ENCODE data around the gene F7. TPM values are rescaled to one million over a fixed set of nuclear protein-coding genes. Genes with fewer than 3 reads are reported as not detected.
A peak's percentile ranks its signal among the peaks of the same experiment; 100 is the strongest.

Gene F7
- total RNA-seq, 4 donors from 2014 or later = 0.12 to 0.54 TPM; not detected in 2

DNA sequence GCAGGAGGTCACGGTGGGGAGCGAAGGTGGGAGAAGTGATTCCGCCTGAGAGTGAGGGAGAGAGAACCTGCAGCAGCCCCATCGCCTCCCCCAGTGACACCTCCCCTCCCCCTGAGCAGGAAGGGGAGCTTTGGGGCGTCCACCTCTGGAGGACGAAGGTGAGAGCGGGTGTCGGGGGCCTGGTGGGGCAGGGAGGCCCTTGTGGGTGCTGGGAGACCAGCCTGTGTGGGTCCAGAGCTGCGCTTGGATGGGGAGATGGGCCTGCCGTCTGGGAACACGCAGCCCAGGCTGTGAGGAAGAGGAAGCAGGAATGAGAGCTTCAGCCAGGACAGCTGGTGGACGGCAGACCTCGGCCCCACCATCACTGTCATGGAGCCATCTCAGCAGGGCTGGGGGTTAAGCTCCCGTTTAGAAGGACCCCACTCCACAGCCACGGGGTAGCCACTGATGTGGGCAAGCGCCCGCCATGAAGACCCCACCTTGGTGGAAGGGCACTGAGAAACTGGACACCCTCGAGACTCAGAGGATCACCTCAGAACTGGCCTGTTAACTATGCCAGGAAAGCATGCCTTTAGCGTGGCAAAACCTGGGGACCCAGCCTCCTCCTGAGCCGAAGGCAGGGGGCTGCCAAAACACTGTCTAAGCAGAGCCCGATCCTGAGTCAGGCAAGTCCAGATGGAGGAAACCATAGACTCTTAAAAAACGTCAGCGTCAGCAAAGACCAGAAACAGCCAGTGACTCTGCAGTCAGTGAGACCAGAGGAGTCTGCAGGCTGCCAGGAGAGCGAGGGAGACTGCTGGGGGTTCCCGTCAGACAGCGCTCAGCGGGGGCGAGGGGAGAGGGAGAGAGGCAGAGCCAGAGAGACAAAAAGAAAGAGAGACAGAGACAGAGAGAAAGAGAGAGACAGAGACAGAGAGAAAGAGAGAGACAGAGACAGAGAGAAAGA is 46.4 kb downstream of the F7 start:
- Histone ChIP-seq H3K4me3 (peak overlapping the region in 1 of 2 donors; percentile 44), H3K9me3 (no peaks in the 10 kb centered on the region), H3K27ac (no peak overlapping the region), H3K4me1 (peaks cover 0 to 25% (median 7%) of the 10 kb centered on the region in 3 donors), H3K36me3 (no peaks in the 10 kb centered on the region), H3K27me3 (no peaks in the 10 kb centered on the region)
- WGBS, 2 donors (ENCODE audit: low coverage in 1 of 2) = 64 to 71% methylated on average over 17 to 21 of the region's 28 CpGs
- TF ChIP-seq POLR2AphosphoS5 (IDR thresholded peaks at IDR 0.05) (no peak), CTCF (IDR thresholded peaks at IDR 0.05) (no peak), POLR2A (IDR thresholded peaks at IDR 0.05) (no peak), EP300 (IDR thresholded peaks at IDR 0.05) (no peak)
- peak; percentile 10 for ATAC-seq

DNA sequence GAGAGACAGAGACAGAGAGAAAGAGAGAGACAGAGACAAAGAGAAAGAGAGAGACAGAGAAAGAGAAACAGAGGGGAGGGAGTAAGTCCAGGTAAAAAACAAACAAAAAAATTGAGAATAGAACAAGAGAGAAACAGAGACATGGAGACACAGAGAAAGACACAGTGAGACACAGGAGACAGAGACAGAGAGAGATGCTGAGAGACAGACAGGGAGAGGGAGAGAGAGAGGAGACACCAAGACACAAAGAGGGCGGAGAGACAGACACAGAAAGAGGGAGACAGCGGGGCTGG is 47.0 kb downstream of the F7 start:
- no peaks in the 10 kb centered on the region for H3K36me3 ChIP-seq
- peaks cover 0 to 25% (median 7%) of the 10 kb centered on the region in 3 donors for H3K4me1 ChIP-seq
- 13 to 27% methylated on average over 2 of the region's 2 CpGs for WGBS, 2 donors (ENCODE audit: low coverage in 1 of 2)
- H3K27ac ChIP-seq = peak overlapping the region in 1 of 4 donors; percentile 83
- ATAC-seq = no peak
- no peaks in the 10 kb centered on the region for H3K27me3 ChIP-seq
- no peaks in the 10 kb centered on the region for H3K9me3 ChIP-seq
- TF ChIP-seq POLR2A (IDR thresholded peaks at IDR 0.05) (no peak), POLR2AphosphoS5 (IDR thresholded peaks at IDR 0.05) (no peak), EP300 (IDR thresholded peaks at IDR 0.05) (no peak), CTCF (IDR thresholded peaks at IDR 0.05) (no peak)
- peak overlapping the region in 1 of 2 donors; percentile 44 for H3K4me3 ChIP-seq

DNA sequence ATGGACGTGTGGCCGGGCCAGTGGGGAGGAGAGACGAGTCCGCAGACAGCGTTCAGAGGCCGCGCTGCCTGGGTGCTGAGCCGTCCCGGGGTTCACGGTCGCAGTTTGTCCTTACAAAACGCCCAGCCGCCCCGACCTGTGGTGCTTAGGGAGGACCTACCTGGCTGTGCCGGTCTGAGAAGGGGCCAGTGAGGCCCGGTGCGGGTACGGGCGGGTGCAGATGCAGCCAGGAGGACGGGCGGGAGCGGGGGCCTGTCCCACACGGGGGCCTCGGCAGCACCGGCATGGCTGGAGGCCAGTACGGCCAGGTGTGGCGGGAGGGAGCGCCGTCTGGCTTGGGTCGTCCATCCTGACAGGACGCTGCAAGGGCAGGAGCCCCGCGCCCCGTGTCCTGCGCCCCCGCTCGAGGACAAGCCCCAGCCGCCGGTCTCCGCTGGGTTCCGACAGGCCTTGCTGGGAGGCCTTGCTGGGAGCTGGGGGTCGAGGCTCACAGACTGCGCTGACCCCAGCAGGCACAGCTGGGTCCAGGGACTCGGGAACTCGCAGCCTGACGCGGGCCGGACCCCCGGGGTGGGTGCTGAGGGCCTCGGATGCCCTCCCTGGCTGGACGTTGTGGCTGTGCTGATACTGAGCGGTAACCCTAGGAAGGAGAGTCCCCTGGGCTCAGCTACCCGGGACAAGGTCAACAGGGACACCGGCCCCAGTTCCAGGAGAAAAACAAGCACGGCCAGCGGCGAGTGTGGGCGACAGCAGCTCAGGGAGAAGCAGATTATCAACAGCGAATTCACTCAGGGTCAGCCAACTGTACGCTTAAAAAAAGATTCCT is 47.6 kb downstream of the F7 start:
- peak overlapping the region; percentile 17 to 83 (median 80) for H3K27ac ChIP-seq
- no peaks in the 10 kb centered on the region for H3K27me3 ChIP-seq
- no peaks in the 10 kb centered on the region for H3K36me3 ChIP-seq
- peak overlapping the region; percentile 16 to 44 for H3K4me3 ChIP-seq
- peak; percentile 35 for ATAC-seq
- H3K4me1 ChIP-seq = peaks cover 0 to 25% (median 7%) of the 10 kb centered on the region in 3 donors
- no peak for TF ChIP-seq POLR2A (IDR thresholded peaks at IDR 0.05)
- TF ChIP-seq EP300 (IDR thresholded peaks at IDR 0.05) = no peak
- TF ChIP-seq CTCF (IDR thresholded peaks at IDR 0.05) = no peak
- TF ChIP-seq POLR2AphosphoS5 (IDR thresholded peaks at IDR 0.05) = no peak
- 9 to 29% methylated on average over 12 to 16 of the region's 60 CpGs for whole genome bisulfite sequencing, 2 donors (ENCODE audit: low coverage in 1 of 2)
- H3K9me3 ChIP-seq = no peaks in the 10 kb centered on the region

DNA sequence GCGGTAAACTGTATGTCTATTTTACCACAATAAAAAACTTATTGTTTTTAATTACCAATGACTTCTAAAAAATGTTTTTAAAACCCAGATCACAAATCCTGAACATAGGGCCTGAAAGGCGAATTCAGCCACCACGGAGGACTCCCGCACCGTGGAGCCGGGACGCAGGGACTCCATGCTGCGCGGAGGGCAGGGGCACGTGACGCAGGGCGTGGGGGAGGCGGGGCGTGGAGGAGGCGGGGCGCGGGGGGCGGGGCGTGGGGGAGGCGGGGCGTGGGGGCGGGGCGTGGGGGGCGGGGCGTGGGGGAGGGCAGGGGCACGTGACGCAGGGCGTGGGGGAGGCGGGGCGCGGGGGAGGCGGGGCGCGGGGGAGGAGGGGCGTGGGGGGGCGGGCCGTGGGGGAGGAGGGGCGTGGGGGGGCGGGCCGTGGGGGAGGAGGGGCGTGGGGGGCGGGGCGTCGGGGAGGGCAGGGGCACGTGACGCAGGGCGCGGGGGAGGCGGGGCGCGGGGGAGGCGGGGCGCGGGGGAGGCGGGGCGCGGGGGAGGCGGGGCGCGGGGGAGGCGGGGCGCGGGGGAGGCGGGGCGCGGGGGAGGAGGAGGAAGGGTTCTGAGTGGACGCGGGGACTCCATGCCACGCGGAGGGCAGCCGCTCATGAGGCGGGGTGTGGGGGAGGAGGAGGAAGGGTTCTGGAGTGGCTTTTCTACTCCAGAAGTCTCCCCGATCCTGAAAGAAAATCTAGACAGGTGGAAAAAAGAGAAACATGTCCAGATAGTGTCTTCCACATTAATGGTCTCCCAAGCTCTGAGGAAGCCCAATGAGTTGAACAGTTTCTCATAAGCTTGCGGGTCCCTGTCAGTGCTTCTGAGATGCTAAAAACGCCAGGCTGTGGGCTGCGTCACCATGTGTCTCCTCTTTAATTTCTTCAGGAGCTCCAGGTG is 48.5 kb downstream of the F7 start:
- TF ChIP-seq EP300 (IDR thresholded peaks at IDR 0.05) (no peak), POLR2AphosphoS5 (IDR thresholded peaks at IDR 0.05) (peak; percentile 91), POLR2A (IDR thresholded peaks at IDR 0.05) (peak; percentile 31 to 55)
- H3K4me1 ChIP-seq = peaks cover 0 to 25% (median 7%) of the 10 kb centered on the region in 3 donors
- H3K9me3 ChIP-seq = no peaks in the 10 kb centered on the region
- H3K36me3 ChIP-seq = no peaks in the 10 kb centered on the region
- peak; percentile 77 for ATAC-seq
- H3K4me3 ChIP-seq = peak overlapping the region; percentile 28 to 44
- H3K27ac ChIP-seq = peak overlapping the region; percentile 17 to 83 (median 82)
- peaks cover 9% of the 10 kb centered on the region for H3K27me3 ChIP-seq
- 7% methylated on average over 10 of the region's 76 CpGs; no CpG with 5 or more reads in 1 of the 2 donors for WGBS, 2 donors (ENCODE audit: low coverage in 1 of 2)
